Inferior parietal cortex (tissue), 1 donor: ENCODE measurements around the gene LRRC38.
"Not testable (repeated sequence)": the region's sequence is repeated elsewhere in the genome, so short reads cannot be mapped to it uniquely, and the experiment has no call there.

ENCODE experiments used
- DNase-seq: peaks from one replicate; pipeline ENCODE4 v3.0.0-alpha.2; 2016; ENCODE audit errors: extremely low spot score

Gene LRRC38

GRCh38 chr1:13465515-13465914 lies 48.3 kb downstream of the LRRC38 start:
- DNase-seq, result no peak

GRCh38 chr1:13462682-13463081 lies 51.1 kb downstream of the LRRC38 start:
- DNase-seq, result no peak

GRCh38 chr1:13461977-13462376 lies 51.8 kb downstream of the LRRC38 start:
- DNase-seq, result no peak

GRCh38 chr1:13456904-13457532 lies 56.8 kb downstream of the LRRC38 start:
- no peak for DNase-seq

GRCh38 chr1:13451399-13451965 lies 62.3 kb downstream of the LRRC38 start:
- no peak for DNase-seq

GRCh38 chr1:13450204-13450603 lies 63.6 kb downstream of the LRRC38 start:
- DNase-seq, result no peak

GRCh38 chr1:13443335-13443979 lies 70.3 kb downstream of the LRRC38 start:
- DNase-seq, result no peak

- DNase-seq, result not testable (repeated sequence)
Observed at GRCh38 chr1:13439104-13439783, 74.6 kb downstream of the LRRC38 start.

GRCh38 chr1:13435458-13435857 lies 78.3 kb downstream of the LRRC38 start:
- DNase-seq, result no peak

GRCh38 chr1:13433694-13434358 lies 80.0 kb downstream of the LRRC38 start:
- DNase-seq, result not testable (repeated sequence)

GRCh38 chr1:13432251-13432650 lies 81.6 kb downstream of the LRRC38 start:
- no peak for DNase-seq

- DNase-seq, result no peak
Observed at GRCh38 chr1:13430495-13430894, 83.3 kb downstream of the LRRC38 start.
